AG09309 (cell line): Measurements from ENCODE around the gene MRPL34.

Source experiments
- DNase-seq: peaks from one replicate; pipeline ENCODE4 v3.0.0-alpha.2; 2010; ENCODE audit warnings: low read depth
- H3K4me3 ChIP-seq: 2 replicates; pipeline ENCODE4 v1.5.1; 2011; ENCODE audit warnings: mild to moderate bottlenecking, low read depth, low read length, moderate library complexity; ENCODE audit not compliant: control insufficient read depth
- TF ChIP-seq, protein P1 (sequence below): IDR thresholded peaks from 2 replicates; pipeline ENCODE4 v1.5.1; 2011; ENCODE audit warnings: mild to moderate bottlenecking, low read depth, low read length, inconsistent platforms; ENCODE audit not compliant: insufficient read depth, control insufficient read depth; ENCODE audit errors: missing control alignments

MRPL34 gene

DNA sequence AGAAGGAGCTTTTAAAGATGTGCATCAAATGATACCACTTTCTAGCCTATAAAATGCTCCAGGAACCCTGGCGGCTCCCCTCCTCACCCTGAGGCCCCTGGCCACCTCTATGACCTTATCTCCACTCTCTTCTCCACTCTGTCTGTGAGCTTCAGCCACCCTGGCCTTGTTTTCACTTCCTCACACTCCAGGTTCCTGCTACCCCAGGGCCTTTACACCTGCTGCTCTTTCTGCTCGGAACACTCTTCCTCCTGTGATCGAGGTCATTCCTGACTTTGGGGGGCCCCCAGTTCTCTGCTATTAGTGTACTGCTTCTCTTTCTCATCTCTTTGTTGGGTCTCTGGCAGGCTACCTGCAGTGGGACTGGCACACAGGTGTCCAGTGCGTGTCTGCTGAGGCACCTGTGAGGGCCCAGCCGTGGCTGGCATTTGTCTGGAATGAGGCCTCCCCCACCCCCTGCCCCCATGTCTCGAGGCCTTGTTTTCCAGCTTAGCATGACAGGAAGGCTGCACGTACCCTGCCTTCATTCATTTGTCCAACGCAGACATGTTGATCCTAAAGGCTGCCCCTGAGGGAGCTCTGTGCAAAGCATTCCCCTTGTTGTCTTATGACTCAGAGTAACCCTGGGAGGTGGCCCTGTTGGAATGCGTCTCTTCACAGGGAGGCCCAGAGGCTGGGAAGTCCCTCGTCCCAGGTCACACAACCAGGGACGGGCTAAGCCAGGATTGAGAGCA is 6.0 kb downstream of the MRPL34 start:
- no peak for DNase-seq
- H3K4me3 ChIP-seq = peak overlapping the region; percentile 19
- TF ChIP-seq, protein P1, sequence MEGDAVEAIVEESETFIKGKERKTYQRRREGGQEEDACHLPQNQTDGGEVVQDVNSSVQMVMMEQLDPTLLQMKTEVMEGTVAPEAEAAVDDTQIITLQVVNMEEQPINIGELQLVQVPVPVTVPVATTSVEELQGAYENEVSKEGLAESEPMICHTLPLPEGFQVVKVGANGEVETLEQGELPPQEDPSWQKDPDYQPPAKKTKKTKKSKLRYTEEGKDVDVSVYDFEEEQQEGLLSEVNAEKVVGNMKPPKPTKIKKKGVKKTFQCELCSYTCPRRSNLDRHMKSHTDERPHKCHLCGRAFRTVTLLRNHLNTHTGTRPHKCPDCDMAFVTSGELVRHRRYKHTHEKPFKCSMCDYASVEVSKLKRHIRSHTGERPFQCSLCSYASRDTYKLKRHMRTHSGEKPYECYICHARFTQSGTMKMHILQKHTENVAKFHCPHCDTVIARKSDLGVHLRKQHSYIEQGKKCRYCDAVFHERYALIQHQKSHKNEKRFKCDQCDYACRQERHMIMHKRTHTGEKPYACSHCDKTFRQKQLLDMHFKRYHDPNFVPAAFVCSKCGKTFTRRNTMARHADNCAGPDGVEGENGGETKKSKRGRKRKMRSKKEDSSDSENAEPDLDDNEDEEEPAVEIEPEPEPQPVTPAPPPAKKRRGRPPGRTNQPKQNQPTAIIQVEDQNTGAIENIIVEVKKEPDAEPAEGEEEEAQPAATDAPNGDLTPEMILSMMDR = no peak

GRCh38 chr19:17312189-17313113 is 6.8 kb downstream of the MRPL34 start:
- no peak for DNase-seq
- peak overlapping the region; percentile 19 for H3K4me3 ChIP-seq
- TF ChIP-seq, protein P1 = no peak

DNA sequence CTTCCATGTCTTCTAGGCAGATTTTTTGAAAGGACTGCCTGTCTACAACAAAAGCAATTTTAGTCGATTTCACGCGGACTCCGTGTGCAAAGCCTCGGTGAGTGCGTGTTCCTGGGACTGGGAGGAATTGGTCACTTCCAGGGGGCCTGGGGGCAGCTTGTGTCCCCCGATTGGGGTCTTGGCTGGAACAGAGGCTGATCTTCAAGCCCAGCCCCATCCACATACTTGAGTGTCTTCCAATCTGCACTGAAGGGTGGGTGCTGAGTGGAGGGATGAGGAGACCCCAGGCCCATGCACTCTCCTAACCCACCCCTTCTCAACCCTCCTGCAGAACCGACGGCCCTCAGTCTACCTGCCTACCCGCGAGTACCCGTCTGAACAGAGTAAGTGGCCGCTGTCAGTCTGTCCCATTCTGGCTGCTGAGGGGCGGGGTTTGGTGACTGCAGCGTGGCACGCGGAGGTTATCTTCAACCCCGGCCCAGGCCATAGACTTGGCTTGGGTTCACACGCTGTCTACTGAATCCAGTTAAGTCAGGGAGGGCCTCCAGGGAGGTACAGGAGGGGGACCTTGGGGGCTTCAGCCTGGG is 8.4 kb downstream of the MRPL34 start:
- no peak overlapping the region for H3K4me3 ChIP-seq
- TF ChIP-seq, protein P1 = no peak
- no peak for DNase-seq

DNA sequence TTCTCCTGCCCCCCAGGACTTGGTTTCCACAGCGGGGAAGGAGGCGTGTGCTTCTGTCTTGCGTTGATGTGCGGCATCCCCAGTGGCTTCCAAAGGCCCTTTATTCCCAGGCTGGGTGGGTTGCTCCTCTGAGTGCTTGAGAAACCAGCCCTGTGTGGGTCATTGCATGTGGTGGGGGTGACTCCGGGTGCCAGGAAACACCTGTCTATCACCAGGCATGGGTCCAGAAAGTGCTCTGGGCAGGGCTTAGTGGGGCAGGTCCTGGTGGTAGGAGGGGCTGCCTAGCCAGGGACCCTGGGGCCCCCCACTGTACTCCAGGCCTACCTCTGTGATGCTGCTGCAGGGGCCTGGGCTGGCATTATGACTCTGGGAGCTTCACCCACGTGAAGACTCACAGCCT is 13.3 kb downstream of the MRPL34 start:
- TF ChIP-seq, protein P1 = no peak
- H3K4me3 ChIP-seq = no peak overlapping the region
- no peak for DNase-seq

GRCh38 chr19:17319473-17320238 is 14.0 kb downstream of the MRPL34 start:
- no peak overlapping the region for H3K4me3 ChIP-seq
- DNase-seq = no peak
- TF ChIP-seq, protein P1 = no peak

DNA sequence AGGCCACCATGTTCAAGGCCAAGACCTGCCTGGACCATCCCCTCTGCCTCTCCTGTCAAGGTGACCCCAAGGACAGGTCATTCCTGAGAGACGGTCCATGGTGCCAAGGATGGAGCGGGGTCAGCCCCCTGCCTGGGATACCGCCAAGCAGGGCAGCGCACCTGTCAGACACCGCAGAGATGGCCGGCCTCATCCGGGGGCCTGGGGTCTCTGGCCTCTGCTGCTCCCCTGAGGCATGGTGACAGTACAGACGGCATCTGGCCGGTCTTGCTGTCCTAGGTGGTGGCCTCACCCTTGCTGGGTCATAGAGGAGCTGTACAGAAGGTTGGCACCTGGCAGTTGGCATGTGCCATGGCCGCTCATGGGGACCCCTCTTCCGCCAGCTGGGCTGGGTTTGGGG is 14.8 kb downstream of the MRPL34 start:
- TF ChIP-seq, protein P1 = no peak
- DNase-seq = no peak
- no peak overlapping the region for H3K4me3 ChIP-seq
